HFF-Myc (cell line): ENCODE data around the gene NAPG.

ENCODE experiments used
- DNase-seq: peaks from one replicate; pipeline ENCODE4 v3.0.0-alpha.2; 2011; ENCODE audit warnings: low read depth; ENCODE audit errors: extremely low read depth
- H3K4me3 ChIP-seq: replicated peaks from 2 replicates; pipeline ENCODE4 v1.5.1; 2011; ENCODE audit warnings: low read depth, mild to moderate bottlenecking, control low read depth, low read length
- CTCF ChIP-seq: IDR thresholded peaks from 2 replicates; pipeline ENCODE4 v1.5.1; 2012; ENCODE audit warnings: mild to moderate bottlenecking, low read depth, low read length, control low read depth; ENCODE audit errors: missing control alignments

The NAPG gene

DNA sequence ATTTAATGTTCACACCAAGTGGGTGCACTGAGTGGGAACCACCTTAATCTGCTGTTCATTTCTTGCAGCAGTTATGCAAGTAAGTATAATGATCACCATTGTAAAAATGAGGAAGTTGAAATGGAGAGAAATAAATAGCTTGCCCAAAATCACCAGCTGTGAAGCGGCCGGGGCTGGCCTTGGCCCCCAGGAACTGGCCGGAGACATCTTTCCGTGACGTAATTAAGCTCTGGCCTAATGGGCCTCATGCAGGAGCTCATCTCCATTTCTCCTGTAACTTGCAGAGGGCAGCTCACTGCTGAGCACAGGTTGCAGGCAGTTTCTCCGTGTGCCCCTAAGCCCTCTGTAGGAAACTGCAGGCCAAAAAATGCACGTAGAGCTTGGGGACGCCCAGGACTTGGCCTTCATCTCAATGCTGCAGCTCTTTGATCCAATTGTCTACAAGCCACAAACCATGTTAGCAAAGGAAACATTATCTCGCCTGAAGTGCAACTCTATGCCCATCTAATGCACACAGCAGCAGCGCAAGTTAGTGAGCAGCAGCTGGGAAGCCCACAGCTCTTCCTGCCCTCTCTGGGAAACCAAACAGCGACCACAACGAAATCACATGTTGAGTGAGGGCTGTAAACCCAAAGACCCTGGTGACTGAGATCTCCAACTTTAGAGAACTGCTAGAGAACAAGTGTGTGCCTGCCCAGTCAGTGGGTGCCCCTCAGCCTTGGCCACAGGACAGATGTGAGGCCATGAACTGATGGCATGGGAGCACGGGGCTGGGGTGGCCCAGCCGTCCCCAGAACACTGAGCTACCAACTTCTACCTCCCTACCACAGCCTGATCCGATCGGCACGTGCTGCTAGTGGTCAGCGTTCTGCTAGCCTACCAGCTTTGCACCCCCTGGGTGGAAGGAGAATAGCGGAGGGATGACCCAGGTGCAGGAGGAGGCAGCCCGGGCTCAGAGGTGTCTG, 42.6 kb upstream of the NAPG start:
- TF ChIP-seq CTCF, result no peak
- no peak for DNase-seq
- no peak overlapping the region for H3K4me3 ChIP-seq

DNA sequence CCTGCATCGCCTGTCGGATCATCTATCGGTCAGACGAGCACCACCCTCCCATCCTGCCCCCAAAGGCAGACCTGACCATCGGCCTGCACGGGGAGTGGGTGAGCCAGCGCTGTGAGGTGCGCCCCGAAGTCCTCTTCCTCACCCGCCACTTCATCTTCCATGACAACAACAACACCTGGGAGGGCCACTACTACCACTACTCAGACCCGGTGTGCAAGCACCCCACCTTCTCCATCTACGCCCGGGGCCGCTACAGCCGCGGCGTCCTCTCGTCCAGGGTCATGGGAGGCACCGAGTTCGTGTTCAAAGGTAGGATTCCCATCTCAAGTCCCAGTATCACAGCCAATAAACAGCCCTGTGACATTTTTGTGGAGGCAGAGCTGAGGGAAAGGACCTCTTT, 40.4 kb upstream of the NAPG start:
- no peak for TF ChIP-seq CTCF
- no peak overlapping the region for H3K4me3 ChIP-seq
- no peak for DNase-seq

- no peak for DNase-seq
- no peak for TF ChIP-seq CTCF
- no peak overlapping the region for H3K4me3 ChIP-seq
These were observed 39.5 kb upstream of the NAPG start for GRCh38 chr18:10486362-10486761.

GRCh38 chr18:10487154-10487553, 38.7 kb upstream of the NAPG start:
- TF ChIP-seq CTCF, result no peak
- H3K4me3 ChIP-seq, result no peak overlapping the region
- DNase-seq, result no peak

- DNase-seq, result no peak
- no peak for TF ChIP-seq CTCF
- H3K4me3 ChIP-seq, result no peak overlapping the region
These were observed 37.8 kb upstream of the NAPG start for GRCh38 chr18:10488017-10488416.

DNA sequence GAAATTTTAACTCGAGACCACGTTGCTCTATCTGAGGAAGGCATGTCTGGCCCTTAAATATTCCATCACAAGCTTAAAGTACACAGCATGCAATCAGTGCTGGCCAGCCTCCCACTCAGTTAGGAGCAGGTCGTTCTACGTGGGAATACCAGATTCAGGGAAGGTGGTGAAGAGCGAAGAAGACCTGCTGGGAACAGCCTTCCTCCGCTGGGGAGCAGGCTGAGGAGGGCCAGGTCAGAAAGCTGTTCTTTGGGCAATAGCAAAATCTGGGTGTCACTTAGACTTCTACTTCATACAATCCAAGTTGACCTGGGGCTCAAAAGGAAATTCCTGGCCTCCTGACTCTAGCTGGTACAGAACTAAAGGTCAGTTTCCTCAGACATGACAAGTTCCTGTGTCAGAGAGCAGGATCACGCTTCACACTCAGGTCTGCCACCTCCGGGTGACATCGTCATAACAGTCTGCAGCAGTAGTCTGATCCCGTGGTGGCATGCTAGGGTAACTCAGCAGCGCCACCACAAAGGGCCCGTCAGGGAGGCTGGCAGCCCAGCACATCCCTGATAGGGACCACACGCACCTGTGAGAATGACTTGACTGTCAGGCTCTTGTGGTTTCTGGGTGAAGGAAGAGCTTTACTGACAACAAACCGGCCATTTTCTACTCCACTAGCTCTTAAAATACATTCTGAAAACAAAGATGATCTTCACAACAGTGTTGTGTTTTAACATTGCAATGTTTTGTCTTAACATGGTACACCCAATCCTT, 35.2 kb upstream of the NAPG start:
- TF ChIP-seq CTCF, result no peak
- no peak for DNase-seq
- no peak overlapping the region for H3K4me3 ChIP-seq
